M059J (cell line): Measurements from ENCODE around the gene NOBOX. TPM values are rescaled to one million over a fixed set of nuclear protein-coding genes. Genes with fewer than 3 reads are reported as not detected.
"Not testable (repeated sequence)": the region's sequence is repeated elsewhere in the genome, so short reads cannot be mapped to it uniquely, and the experiment has no call there.

Experiments
- DNase-seq: peaks from one replicate; pipeline ENCODE4 v3.0.0-alpha.2; 2012; ENCODE audit warnings: low read depth
- total RNA-seq: library from RNA; depleted of rRNA; stranded (reverse); fragments of >200 nt; shearing (Covaris generic); gene quantifications from 2 replicates; pipeline ENCODE4 v1.2.3, GENCODE V29; 2014; rRNA removed

Gene NOBOX
- total RNA-seq: not detected in 2 replicates

DNA sequence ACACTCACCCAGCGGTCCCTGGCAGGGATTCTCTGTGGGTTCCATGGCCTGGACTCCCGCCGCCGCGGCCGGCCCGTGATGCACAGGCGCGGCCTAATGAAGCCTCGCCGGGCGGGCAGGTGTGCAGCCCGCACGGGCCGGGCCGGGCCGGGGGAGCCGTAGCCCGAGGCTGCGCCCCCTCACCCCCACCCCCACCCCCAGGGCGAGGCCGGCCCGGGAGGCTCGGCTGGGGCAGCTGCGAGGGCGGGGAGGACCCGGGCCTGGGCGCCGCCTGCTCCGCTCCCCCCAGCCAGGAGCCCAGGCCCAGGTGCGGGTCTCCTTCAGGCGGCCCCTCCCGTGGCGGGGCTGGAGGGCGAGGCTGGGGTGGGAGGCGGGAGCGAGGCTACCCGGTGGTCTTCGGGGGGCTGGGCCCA, at the start of gene NOBOX:
NOBOX (minus strand) TSS at position 45 of the 413 bp plus-strand sequence.
- no peak for DNase-seq

DNA sequence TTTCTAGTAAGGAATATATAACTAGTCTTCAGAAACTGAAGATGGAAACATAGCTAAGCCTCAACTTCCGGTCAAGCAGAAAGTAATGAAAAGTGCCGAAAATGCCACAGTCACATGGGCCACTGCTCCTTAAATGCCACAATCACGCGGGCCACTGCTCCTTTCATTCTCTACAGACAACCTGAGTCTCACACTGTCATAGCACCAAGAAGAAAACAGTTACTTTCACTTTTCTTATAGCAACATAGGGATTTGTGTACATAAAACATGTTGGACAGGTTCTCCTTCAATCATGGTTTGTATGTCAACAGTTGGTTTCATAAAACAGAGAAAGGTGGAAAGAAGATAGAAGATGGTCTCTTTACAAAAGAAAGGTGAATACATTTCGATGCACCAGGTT, 48.6 kb upstream of the NOBOX start:
- DNase-seq: no peak

- no peak for DNase-seq
Measured at GRCh38 chr7:144445590-144445989, 42.1 kb upstream of the NOBOX start.

DNA sequence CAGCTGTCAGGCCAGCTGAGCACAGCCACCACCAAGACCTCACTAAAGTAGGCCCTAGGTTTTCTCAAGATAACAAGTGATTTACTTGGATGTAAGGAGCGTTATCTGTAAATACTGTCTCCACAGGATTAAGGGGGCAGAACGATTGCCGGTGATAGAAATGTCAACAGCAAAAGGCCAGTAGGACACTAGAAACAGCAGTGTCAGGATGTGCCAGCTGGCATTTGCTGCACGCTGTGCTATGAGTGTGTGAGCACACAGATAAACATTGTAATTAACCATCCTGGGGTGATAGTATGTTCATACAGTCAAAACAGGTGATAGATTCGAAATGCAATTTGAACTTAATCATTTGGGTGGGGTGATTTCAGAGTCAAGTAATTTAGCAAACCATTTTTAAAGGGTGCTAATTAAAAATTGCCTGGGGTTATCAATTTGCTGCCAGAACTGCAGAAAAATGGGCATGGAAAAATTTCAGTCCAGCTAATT, 36.3 kb upstream of the NOBOX start:
- no peak for DNase-seq

- DNase-seq: no peak
Measured at GRCh38 chr7:144438759-144439158, 35.3 kb upstream of the NOBOX start.

- DNase-seq: peak; percentile 65
Measured at GRCh38 chr7:144437370-144438191, 34.1 kb upstream of the NOBOX start.

DNA sequence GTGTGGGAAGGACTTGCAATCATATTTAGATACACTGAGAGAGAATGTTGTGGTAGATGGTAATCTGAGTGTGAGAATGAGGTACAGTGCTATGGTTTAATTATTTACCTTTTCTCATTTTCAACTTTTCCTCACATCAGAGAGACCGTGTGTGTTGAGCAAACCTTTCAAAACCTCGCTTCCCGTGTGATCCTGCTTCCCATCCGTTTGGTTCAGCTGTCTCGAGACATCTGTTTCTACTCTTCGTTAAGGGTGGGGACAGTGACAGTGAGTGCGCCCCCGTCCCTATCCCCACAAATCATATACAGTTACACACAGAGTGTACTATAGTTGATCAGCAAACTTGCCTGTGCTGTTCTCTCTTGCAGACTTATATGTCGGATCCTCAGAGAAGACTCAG, 33.0 kb upstream of the NOBOX start:
- DNase-seq: no peak

- no peak for DNase-seq
Measured at GRCh38 chr7:144428431-144428830, 24.9 kb upstream of the NOBOX start.

GRCh38 chr7:144427539-144427938, 24.0 kb upstream of the NOBOX start:
- not testable (repeated sequence) for DNase-seq

GRCh38 chr7:144418931-144419330, 15.4 kb upstream of the NOBOX start:
- not testable (repeated sequence) for DNase-seq

DNA sequence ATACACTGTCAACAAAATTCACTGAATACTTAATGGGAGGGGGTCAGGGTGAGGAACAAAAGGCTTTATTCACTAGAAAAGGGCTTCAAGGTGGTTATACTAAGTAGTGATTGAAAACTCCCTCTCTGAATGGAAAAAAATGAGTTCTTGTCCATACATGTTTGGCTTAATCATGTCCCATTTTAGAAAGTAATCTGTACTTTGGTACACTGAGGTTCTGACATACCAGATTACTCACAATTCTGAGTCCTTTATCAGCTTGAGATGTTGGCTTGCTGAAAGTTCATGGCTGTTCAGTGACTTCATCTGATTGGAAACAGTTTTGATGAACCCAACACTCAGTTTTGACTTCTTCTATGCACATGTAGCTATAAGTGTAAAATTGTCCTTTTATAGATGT, 12.8 kb upstream of the NOBOX start:
- no peak for DNase-seq

DNA sequence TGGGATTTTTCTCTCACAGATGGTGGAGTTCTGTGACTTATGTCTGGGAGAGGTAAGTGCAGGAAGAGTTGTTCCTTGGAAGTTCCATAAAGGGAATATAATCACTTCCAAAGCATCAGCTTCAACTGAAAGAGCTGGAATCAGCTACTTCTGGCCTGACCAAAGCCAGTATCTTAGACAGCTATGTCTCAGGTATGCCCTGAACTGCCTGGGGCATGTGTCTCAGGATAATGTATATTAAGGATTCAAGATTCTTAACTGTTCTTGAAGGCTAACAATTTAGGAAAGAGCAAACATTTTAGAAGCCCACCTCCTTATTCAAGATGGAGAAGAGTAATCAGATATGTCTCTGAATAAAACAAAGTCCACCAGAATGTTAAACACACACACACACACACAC, 12.4 kb upstream of the NOBOX start:
- DNase-seq: no peak

DNA sequence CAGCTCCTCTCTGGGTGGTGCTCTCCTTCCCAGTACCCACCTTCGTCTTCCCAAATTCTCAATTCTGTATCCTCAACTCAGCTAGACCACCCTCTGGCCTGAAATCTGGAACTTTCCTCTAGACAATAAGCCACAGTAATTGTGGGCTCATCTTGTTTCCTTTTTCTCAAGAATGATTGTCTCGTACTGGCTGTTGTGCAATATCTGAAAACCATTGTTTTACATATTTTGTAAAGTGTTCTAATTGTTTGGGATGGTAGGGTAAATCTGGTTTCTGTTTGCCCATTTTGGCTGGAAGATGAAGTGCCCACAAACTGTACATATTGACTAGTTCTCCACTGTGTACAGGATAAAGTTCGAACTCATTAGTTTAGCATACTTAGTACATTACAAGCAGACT, 11.3 kb upstream of the NOBOX start:
- DNase-seq: no peak

DNA sequence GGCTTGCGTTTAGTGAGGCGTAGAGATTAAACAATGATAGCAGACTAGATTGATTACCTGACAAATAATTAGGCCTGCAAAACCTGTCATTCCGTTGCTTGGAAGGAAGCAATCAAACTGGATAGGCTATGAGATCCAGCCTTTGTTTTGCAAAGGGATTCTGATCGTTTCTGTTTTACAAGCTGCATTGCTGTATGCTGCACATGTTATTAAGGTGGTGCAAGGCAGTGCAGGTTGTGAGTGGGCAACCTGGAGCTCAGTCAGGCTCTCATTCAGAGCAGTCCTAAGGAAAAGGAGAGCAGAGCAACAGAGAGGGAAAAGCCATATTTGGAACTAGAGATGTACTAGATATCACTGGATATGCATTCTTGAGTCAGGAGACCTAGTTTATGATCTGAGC, 6.9 kb upstream of the NOBOX start:
- DNase-seq: no peak

GRCh38 chr7:144408121-144408520, 4.6 kb upstream of the NOBOX start:
- DNase-seq: no peak

GRCh38 chr7:144407266-144407931, 3.9 kb upstream of the NOBOX start:
- DNase-seq: peak; percentile 65

- peak; percentile 29 for DNase-seq
Measured at GRCh38 chr7:144404946-144405345, 1.5 kb upstream of the NOBOX start.

- no peak for DNase-seq
Measured at GRCh38 chr7:144403102-144403501, 391 bp downstream of the NOBOX start.

GRCh38 chr7:144401490-144401889, 2.0 kb downstream of the NOBOX start:
- DNase-seq: no peak

DNA sequence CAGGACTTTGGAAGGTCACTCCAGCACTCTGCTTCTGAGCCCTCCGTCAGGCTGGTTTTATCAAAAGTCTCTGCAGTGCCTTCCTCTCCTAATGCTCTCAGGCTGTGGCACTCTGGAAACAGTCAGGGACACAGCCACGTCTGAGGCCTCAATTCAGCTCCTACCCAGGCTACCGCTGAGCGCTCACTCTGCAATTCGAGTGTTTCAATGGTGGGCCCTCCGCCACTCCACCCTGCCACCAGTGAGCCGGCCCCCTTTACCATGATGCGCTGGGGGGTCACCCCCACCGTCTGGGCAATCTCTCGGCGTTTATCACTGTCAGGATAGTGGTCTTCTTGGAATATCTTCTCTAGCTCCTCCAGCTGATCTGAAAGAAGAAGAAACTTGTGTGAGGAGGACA, 3.5 kb downstream of the NOBOX start:
- DNase-seq: no peak

GRCh38 chr7:144398911-144399310, 4.6 kb downstream of the NOBOX start:
- DNase-seq: no peak

DNA sequence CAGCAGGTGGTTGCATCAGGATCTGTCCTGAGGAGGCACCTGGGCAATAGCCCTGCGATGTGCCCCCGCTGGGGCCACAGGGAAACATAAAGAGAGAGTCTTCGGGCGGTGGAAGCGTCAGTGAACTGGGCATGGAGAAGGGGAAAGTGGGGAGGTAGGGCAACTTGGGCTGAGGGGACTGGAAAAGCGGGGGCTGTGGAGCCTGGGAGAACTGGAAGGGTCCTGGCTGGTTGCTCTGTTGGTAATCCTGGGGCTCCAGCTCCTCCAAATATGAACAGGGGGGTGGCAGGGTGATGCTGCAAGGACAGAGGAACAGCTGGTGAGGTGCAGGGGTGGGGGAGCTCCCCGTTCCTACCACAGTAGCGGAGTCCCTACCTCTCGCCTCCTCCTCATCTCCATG, 5.2 kb downstream of the NOBOX start:
- no peak for DNase-seq

GRCh38 chr7:144397086-144397485, 6.4 kb downstream of the NOBOX start:
- no peak for DNase-seq
